Thymus (tissue), 11 donors: ENCODE results near the gene DENND4C. TPM values are rescaled to one million over a fixed set of nuclear protein-coding genes. Genes with fewer than 3 reads are reported as not detected.

Experiments
- DNase-seq, 9 donors: peaks; one replicate each; pipeline ENCODE4 v3.0.0-alpha.2; 2013; ENCODE audit warnings: low spot score in 9 of 9, low read depth in 6 of 9, missing footprints in 1 of 9
- H3K27ac ChIP-seq, 2 donors: one replicate each; pipeline ENCODE4 v1.5.1; 2013; ENCODE audit warnings: control low read depth in 1 of 2, low read depth in 1 of 2, low read length in 1 of 2, mild to moderate bottlenecking in 1 of 2, moderate library complexity in 1 of 2
- H3K27me3 ChIP-seq, 2 donors: one replicate each; pipeline ENCODE4 v1.5.1; 2013; ENCODE audit warnings: low read length in 1 of 2; ENCODE audit not compliant: control insufficient read depth in 2 of 2, insufficient read depth in 1 of 2
- H3K36me3 ChIP-seq, 2 donors: one replicate each; pipeline ENCODE4 v1.5.1; 2013; ENCODE audit warnings: low read length in 1 of 2, mild to moderate bottlenecking in 1 of 2, moderate library complexity in 1 of 2; ENCODE audit not compliant: control insufficient read depth in 2 of 2, insufficient read depth in 2 of 2
- H3K4me1 ChIP-seq, 2 donors: one replicate each; pipeline ENCODE4 v1.5.1; 2013; ENCODE audit warnings: low read length in 2 of 2; ENCODE audit not compliant: control insufficient read depth in 2 of 2, insufficient read depth in 2 of 2
- H3K4me3 ChIP-seq, 2 donors: one replicate each; pipeline ENCODE4 v1.5.1; 2013; ENCODE audit warnings: low read length in 2 of 2, control low read depth in 1 of 2, mild to moderate bottlenecking in 1 of 2
- H3K9me3 ChIP-seq, 2 donors: one replicate each; pipeline ENCODE4 v1.5.1; 2013; ENCODE audit warnings: low read length in 1 of 2, mild to moderate bottlenecking in 1 of 2; ENCODE audit not compliant: control insufficient read depth in 2 of 2, insufficient read depth in 1 of 2
- WGBS: extraction: QIAGEN DNeasy Blood & Tissue Kit; methylation state at CpG from one replicate; pipeline ENCODE4 v1.1.7; 2013; 5-methylcytosine and 5-hydroxymethylcytosine counted together
- polyA plus RNA-seq: library from polyadenylated mRNA; stranded (reverse); fragments of 200-250 nt; gene quantifications from one replicate; pipeline ENCODE4 v1.2.3, GENCODE V29; 2013
- total RNA-seq: library from RNA; stranded (reverse); fragments of 120-200 nt; gene quantifications from one replicate; pipeline ENCODE4 v1.2.4, GENCODE V29; 2013
- donor health status: healthy.

The DENND4C gene
- total and polyA plus RNA-seq, 2 donors: 15.4 to 39.2 TPM

GRCh38 chr9:19298436-19299000 is 68.0 kb downstream of the DENND4C start:
- WGBS: over 99% methylated on average over 2 of the region's 2 CpGs
- Histone ChIP-seq H3K4me3 (no peak overlapping the region), H3K4me1 (no peaks in the 10 kb centered on the region), H3K27me3 (no peaks in the 10 kb centered on the region), H3K9me3 (no peaks in the 10 kb centered on the region), H3K36me3 (peaks cover 0 to 35% of the 10 kb centered on the region in 2 donors), H3K27ac (no peak overlapping the region)
- no peak for DNase-seq

DNA sequence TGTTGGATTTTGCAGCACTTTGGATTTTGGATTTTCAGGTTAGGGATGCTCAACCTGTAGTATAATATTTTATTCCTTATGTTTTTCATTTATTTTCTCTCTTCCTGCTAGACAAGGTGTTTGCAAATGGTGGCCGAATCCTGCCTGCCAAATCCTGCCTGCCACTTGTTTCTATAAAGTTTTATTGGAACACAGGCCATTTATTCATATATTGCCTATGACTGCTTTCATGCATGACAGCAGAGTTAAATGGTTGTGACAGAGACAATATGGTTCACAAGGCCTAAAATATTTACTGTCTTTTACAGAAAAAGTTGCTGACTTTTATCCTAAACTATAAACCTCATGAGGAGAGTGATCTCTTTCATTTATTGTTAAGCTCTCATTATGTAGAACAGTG is 72.7 kb downstream of the DENND4C start:
- Histone ChIP-seq H3K9me3 (no peaks in the 10 kb centered on the region), H3K36me3 (peaks cover 7 to 40% of the 10 kb centered on the region in 2 donors), H3K4me1 (no peaks in the 10 kb centered on the region), H3K4me3 (no peak overlapping the region), H3K27me3 (no peaks in the 10 kb centered on the region), H3K27ac (no peak overlapping the region)
- WGBS: 100% methylated on average over 1 of the region's 1 CpG
- DNase-seq: no peak

DNA sequence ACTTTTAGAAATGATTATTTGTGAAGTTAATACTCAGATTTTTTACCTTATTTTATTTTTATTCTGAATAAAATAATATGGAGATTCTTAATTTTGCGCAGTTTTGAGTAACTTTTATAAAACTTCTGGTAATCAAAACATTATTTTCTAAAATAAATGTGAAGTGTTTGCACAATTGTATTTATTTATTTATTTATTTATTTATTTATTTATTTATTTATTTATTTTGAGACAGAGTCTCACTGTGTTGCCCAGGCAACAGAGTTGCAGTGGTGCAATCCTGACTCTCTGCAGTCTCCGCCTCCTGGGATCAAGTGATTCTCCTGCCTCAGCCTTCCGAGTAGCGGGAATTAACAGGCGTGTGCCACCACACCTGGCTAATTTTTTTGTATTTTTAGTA is 76.1 kb downstream of the DENND4C start:
- no peak for DNase-seq
- Histone ChIP-seq H3K4me3 (no peak overlapping the region), H3K4me1 (no peaks in the 10 kb centered on the region), H3K27ac (no peak overlapping the region), H3K36me3 (peaks cover 7 to 24% of the 10 kb centered on the region in 2 donors), H3K27me3 (no peaks in the 10 kb centered on the region), H3K9me3 (no peaks in the 10 kb centered on the region)
- 98% methylated on average over 5 of the region's 5 CpGs for WGBS

- Histone ChIP-seq H3K4me3 (no peak overlapping the region), H3K36me3 (peaks cover 7 to 9% of the 10 kb centered on the region in 2 donors), H3K4me1 (no peaks in the 10 kb centered on the region), H3K27ac (no peak overlapping the region), H3K9me3 (no peaks in the 10 kb centered on the region), H3K27me3 (no peaks in the 10 kb centered on the region)
- DNase-seq: no peak
- WGBS: 99% methylated on average over 1 of the region's 1 CpG
Observed at GRCh38 chr9:19310246-19310645, 79.8 kb downstream of the DENND4C start.

DNA sequence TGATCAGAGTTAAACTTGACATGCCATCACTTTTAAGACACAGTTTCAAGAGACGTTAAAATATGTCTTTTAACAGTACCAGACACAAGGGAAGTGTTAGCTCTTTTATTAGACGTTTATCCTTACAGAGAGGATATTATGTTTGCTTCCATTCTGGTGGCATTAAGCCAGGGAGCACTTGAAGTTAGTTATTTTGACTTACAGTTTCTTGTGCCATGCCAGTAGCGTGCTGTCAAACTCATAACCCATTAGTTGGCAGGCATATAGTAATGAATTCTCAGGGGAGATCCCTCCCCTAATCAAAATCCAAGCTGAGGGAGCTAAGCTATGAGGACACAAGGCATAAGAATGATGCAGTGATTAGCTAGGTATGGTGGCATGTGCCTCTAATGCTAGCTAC is 83.1 kb downstream of the DENND4C start:
- 96% methylated on average over 3 of the region's 3 CpGs for WGBS
- Histone ChIP-seq H3K4me1 (no peaks in the 10 kb centered on the region), H3K9me3 (no peaks in the 10 kb centered on the region), H3K27me3 (no peaks in the 10 kb centered on the region), H3K4me3 (no peak overlapping the region), H3K27ac (no peak overlapping the region), H3K36me3 (peaks cover 0 to 11% of the 10 kb centered on the region in 2 donors)
- DNase-seq: no peak

DNA sequence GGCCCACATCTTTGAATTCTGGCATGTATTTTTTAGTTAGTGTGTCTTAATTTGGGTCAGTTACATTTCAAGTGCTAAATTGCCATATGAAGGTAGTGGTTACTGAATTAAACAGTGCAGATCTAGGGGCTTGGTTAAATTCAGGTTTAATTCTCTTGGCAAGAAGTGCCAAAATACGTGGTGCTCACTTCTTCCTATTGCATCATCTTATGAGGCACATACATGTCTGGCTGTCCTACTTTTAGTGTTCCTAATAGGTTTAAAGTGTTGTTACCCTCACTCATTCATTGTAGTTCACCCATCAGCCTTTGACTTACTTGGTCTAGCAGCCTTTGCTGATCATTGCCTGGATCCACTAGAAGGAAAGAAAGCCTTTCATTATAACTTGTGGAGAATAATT is 90.0 kb downstream of the DENND4C start:
- peaks cover 3 to 23% of the 10 kb centered on the region in 2 donors for H3K36me3 ChIP-seq
- no peaks in the 10 kb centered on the region for H3K27me3 ChIP-seq
- H3K4me3 ChIP-seq: no peak overlapping the region
- H3K9me3 ChIP-seq: no peaks in the 10 kb centered on the region
- H3K27ac ChIP-seq: no peak overlapping the region
- no peak for DNase-seq
- no peaks in the 10 kb centered on the region for H3K4me1 ChIP-seq
- WGBS: 97% methylated on average over 1 of the region's 1 CpG

DNA sequence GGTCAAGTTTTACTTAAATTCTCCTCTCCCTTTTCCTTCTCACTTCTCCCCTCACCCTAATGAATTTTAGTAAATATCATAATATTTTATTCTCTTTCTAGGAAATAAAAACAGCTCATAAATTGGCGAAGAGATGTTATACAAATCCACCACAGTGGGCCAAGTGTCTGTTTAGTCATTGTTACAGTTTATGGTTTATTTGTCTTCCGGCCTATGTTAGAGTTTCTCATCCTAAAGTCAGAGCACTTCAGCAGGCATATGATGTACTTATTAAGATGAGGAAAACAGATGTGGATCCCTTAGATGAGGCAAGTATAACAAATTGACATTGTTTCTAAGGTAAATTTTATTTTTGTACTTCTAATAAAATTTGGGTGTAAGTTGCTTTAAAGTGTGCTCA is 101.4 kb downstream of the DENND4C start:
- over 99% methylated on average over 2 of the region's 2 CpGs for WGBS
- Histone ChIP-seq H3K27me3 (no peaks in the 10 kb centered on the region), H3K4me1 (no peaks in the 10 kb centered on the region), H3K27ac (no peak overlapping the region), H3K36me3 (peaks cover 9 to 37% of the 10 kb centered on the region in 2 donors), H3K4me3 (no peak overlapping the region), H3K9me3 (no peaks in the 10 kb centered on the region)
- no peak for DNase-seq

GRCh38 chr9:19336166-19336565 is 105.7 kb downstream of the DENND4C start:
- no peak overlapping the region for H3K27ac ChIP-seq
- no peaks in the 10 kb centered on the region for H3K9me3 ChIP-seq
- no peak overlapping the region for H3K4me3 ChIP-seq
- H3K36me3 ChIP-seq: peaks cover 9 to 31% of the 10 kb centered on the region in 2 donors
- H3K4me1 ChIP-seq: no peaks in the 10 kb centered on the region
- DNase-seq: no peak
- H3K27me3 ChIP-seq: no peaks in the 10 kb centered on the region
- over 99% methylated on average over 7 of the region's 7 CpGs for WGBS

- H3K27ac ChIP-seq: no peak overlapping the region
- WGBS: 97% methylated on average over 2 of the region's 2 CpGs
- no peaks in the 10 kb centered on the region for H3K9me3 ChIP-seq
- no peaks in the 10 kb centered on the region for H3K4me1 ChIP-seq
- H3K27me3 ChIP-seq: no peaks in the 10 kb centered on the region
- H3K36me3 ChIP-seq: peaks cover 18 to 38% of the 10 kb centered on the region in 2 donors
- no peak overlapping the region for H3K4me3 ChIP-seq
- no peak for DNase-seq
Observed at GRCh38 chr9:19342947-19343346, 112.5 kb downstream of the DENND4C start.
